Measurements from ENCODE around the gene VWA7.

Gene VWA7

GRCh38 chr6:31778999-31779885 is 2.1 kb upstream of the VWA7 start:
- Histone ChIP-seq H3K4me3 (ENCODE audit: low read depth, low read length) (no peak overlapping the region), H3K9me3 (ENCODE audit: severe bottlenecking) (no peaks in the 10 kb centered on the region), H3K27me3 (ENCODE audit: insufficient read depth, low read depth, severe bottlenecking) (no peaks in the 10 kb centered on the region), H3K27ac (no peak overlapping the region), H3K36me3 (peaks cover 69% of the 10 kb centered on the region)
- no peak for DNase-seq
- TF ChIP-seq, protein P1, sequence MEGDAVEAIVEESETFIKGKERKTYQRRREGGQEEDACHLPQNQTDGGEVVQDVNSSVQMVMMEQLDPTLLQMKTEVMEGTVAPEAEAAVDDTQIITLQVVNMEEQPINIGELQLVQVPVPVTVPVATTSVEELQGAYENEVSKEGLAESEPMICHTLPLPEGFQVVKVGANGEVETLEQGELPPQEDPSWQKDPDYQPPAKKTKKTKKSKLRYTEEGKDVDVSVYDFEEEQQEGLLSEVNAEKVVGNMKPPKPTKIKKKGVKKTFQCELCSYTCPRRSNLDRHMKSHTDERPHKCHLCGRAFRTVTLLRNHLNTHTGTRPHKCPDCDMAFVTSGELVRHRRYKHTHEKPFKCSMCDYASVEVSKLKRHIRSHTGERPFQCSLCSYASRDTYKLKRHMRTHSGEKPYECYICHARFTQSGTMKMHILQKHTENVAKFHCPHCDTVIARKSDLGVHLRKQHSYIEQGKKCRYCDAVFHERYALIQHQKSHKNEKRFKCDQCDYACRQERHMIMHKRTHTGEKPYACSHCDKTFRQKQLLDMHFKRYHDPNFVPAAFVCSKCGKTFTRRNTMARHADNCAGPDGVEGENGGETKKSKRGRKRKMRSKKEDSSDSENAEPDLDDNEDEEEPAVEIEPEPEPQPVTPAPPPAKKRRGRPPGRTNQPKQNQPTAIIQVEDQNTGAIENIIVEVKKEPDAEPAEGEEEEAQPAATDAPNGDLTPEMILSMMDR (IDR thresholded peaks at IDR 0.05; ENCODE audit: low read depth, low read length) = no peak

DNA sequence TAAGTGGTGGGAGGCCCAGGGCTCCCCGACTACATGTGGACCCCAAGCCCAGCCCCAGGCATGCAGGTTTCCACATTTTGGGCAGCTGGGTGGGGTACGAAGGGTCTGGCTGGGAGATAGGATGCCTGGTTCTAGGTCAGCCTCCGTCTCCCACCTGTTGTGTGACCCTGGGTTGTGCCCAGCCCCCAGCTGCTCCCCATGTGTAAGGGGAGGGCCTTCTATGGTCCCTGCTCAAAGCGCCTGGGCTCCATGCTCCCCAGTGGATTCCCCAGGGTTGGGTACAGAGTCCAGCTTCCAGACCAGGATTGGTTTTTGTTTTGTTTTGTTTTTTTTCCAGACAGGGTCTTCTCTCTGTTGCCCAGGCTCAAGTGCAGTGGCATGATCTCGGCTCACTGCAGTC is 1.1 kb upstream of the VWA7 start:
- TF ChIP-seq, protein P1 (IDR thresholded peaks at IDR 0.05; ENCODE audit: low read depth, low read length) = no peak
- Histone ChIP-seq H3K36me3 (peaks cover 58% of the 10 kb centered on the region), H3K27me3 (ENCODE audit: insufficient read depth, low read depth, severe bottlenecking) (no peaks in the 10 kb centered on the region), H3K4me3 (ENCODE audit: low read depth, low read length) (no peak overlapping the region), H3K9me3 (ENCODE audit: severe bottlenecking) (no peaks in the 10 kb centered on the region), H3K27ac (no peak overlapping the region)
- DNase-seq = no peak

DNA sequence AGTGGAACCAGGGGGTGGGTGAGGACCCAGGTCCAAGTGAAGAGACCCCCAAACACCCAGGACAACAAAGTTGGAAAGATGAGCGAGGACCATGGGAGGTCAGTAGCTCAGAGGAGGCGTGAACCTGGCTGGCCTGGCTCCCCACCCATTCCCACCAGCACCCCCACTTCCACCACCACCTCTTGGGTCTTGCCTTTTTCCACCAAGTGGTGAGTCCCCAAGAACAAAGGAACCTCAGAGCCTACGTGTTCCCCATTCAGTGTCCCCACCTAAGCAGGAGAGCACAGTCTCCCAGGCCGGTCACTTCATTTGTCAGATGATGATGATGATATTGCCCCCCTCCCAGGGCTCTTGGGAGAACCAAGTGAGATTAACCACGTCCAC is 531 bp upstream of the VWA7 start:
- no peak for DNase-seq
- Histone ChIP-seq H3K27me3 (ENCODE audit: insufficient read depth, low read depth, severe bottlenecking) (no peaks in the 10 kb centered on the region), H3K4me3 (ENCODE audit: low read depth, low read length) (no peak overlapping the region), H3K27ac (no peak overlapping the region; the same call in 1 of the 2 replicates), H3K36me3 (peaks cover 53% of the 10 kb centered on the region), H3K9me3 (ENCODE audit: severe bottlenecking) (no peaks in the 10 kb centered on the region)
- TF ChIP-seq, protein P1 (IDR thresholded peaks at IDR 0.05; ENCODE audit: low read depth, low read length) = no peak

GRCh38 chr6:31776485-31776988 is 591 bp downstream of the VWA7 start:
- TF ChIP-seq, protein P1 (IDR thresholded peaks at IDR 0.05; ENCODE audit: low read depth, low read length) = no peak
- peak overlapping the region; percentile 9; the same call in 1 of the 2 replicates for H3K27ac ChIP-seq

DNA sequence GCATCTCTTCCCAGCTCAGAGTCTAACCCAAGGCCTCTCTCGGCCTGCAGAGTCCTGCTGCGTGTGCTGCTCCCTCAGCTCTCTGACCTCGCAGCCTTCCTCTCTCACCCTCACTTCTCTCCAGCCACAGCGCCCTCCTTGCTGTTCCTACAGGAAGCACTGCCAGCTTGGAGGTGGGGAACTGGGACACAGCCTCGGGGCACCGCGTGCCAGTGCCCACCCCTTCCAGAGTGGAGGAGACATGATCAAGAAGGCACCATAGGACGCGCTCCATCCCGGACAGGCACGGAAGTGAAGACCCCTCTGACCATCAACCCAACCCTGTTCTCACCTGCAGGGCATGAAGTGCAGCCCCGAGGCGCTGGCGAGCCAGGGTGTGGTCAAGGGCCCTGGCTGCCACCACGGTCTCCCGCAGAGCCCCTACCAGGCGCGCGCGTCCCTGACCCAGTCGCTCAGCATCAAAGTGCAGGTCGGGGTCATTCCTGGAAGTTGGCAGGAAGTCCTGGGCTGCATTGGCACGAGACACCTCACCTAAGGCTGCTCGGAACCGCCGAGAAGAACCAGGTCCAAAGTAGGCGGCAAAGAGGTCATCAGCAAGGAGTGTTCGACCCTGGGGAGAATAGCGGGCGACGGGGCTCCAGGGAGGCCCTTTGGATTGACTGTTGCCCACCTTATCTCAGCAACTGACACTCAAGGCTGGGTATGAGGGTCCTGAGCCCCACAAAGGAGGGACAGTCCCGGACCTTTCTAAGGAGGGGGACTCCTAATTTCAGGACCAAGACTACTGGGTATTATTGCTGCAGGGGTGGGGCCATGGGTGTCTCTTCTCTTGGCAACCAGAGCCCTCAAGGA is 1.3 kb downstream of the VWA7 start:
- DNase-seq = no peak
- H3K27ac ChIP-seq = peak overlapping the region; percentile 66

More at GRCh38 chr6:31776485-31776988, 591 bp downstream of the VWA7 start:
- Histone ChIP-seq H3K27me3 (ENCODE audit: insufficient read depth, low read depth, severe bottlenecking) (no peaks in the 10 kb centered on the region), H3K36me3 (peaks cover 42% of the 10 kb centered on the region), H3K4me3 (ENCODE audit: low read depth, low read length) (no peak overlapping the region), H3K9me3 (ENCODE audit: severe bottlenecking) (no peaks in the 10 kb centered on the region)
- DNase-seq = no peak

More for the DNA sequence above, 1.3 kb downstream of the VWA7 start:
- TF ChIP-seq, protein P1 (IDR thresholded peaks at IDR 0.05; ENCODE audit: low read depth, low read length) = no peak
- Histone ChIP-seq H3K9me3 (ENCODE audit: severe bottlenecking) (no peaks in the 10 kb centered on the region), H3K27me3 (ENCODE audit: insufficient read depth, low read depth, severe bottlenecking) (no peaks in the 10 kb centered on the region), H3K4me3 (ENCODE audit: low read depth, low read length) (no peak overlapping the region), H3K36me3 (peaks cover 35% of the 10 kb centered on the region)
